H9 (cell line): ENCODE measurements around the gene TRIO. TPM values are rescaled to one million over a fixed set of nuclear protein-coding genes. Genes with fewer than 3 reads are reported as not detected.

ENCODE experiments used
- DNase-seq: peaks from one replicate; pipeline ENCODE4 v3.0.0-alpha.2; 2017
- H2AFZ ChIP-seq: one replicate; pipeline ENCODE4 v1.6.1; 2013; ENCODE audit warnings: mild to moderate bottlenecking, low read length, control low read depth, moderate library complexity
- H2AK5ac ChIP-seq: 2 replicates; pipeline ENCODE4 v1.6.1; 2013; ENCODE audit warnings: low read length, control low read depth, mixed read lengths; ENCODE audit not compliant: insufficient read length
- H2BK120ac ChIP-seq: one replicate; pipeline ENCODE4 v1.6.1; 2013; ENCODE audit warnings: low read depth, mild to moderate bottlenecking, low read length, control low read depth, inconsistent platforms; ENCODE audit not compliant: poor library complexity, severe bottlenecking
- H2BK12ac ChIP-seq: 2 replicates; pipeline ENCODE4 v1.6.1; 2013; ENCODE audit warnings: low read length, control low read depth, mixed read lengths, low read depth; ENCODE audit not compliant: insufficient read length
- H2BK15ac ChIP-seq: 2 replicates; pipeline ENCODE4 v1.6.1; 2013; ENCODE audit warnings: low read depth, low read length, control low read depth
- H2BK20ac ChIP-seq: one replicate; pipeline ENCODE4 v1.6.1; 2013; ENCODE audit warnings: low read depth, mild to moderate bottlenecking, low read length, control low read depth, inconsistent platforms; ENCODE audit not compliant: poor library complexity, severe bottlenecking
- H2BK5ac ChIP-seq: 2 replicates; pipeline ENCODE4 v1.6.1; 2013; ENCODE audit warnings: low read length, control low read depth, mixed read lengths; ENCODE audit not compliant: insufficient read length
- H3K14ac ChIP-seq: 2 replicates; pipeline ENCODE4 v1.6.1; 2013; ENCODE audit warnings: low read length, control low read depth; ENCODE audit not compliant: insufficient read depth
- H3K18ac ChIP-seq: 2 replicates; pipeline ENCODE4 v1.6.1; 2013; ENCODE audit warnings: low read depth, mild to moderate bottlenecking, mixed read lengths, low read length, control low read depth; ENCODE audit not compliant: insufficient read length
- H3K23ac ChIP-seq: 2 replicates; pipeline ENCODE4 v1.6.1; 2013; ENCODE audit warnings: low read length, control low read depth, mixed read lengths, low read depth; ENCODE audit not compliant: insufficient read length
- H3K23me2 ChIP-seq: 2 replicates; pipeline ENCODE4 v1.6.1; 2013; ENCODE audit warnings: low read depth, mild to moderate bottlenecking, mixed read lengths, low read length, control low read depth; ENCODE audit not compliant: insufficient read length, poor library complexity, severe bottlenecking
- H3K27ac ChIP-seq: 2 replicates; pipeline ENCODE4 v1.5.1; 2013; ENCODE audit warnings: low read length, control low read depth, mixed read lengths, low read depth; ENCODE audit not compliant: insufficient read length
- H3K27me3 ChIP-seq: 2 replicates; pipeline ENCODE4 v1.6.1; 2013; ENCODE audit warnings: low read length, control low read depth, inconsistent platforms; ENCODE audit not compliant: insufficient read depth
- H3K4ac ChIP-seq: 2 replicates; pipeline ENCODE4 v1.6.1; 2013; ENCODE audit warnings: low read depth, mild to moderate bottlenecking, control low read depth, inconsistent platforms, low read length, moderate library complexity
- H3K4me1 ChIP-seq: 2 replicates; pipeline ENCODE4 v1.6.1; 2013; ENCODE audit warnings: low read length, control low read depth, inconsistent platforms; ENCODE audit not compliant: insufficient read depth
- H3K4me2 ChIP-seq: 2 replicates; pipeline ENCODE4 v1.6.1; 2013; ENCODE audit warnings: low read length, control low read depth, mixed read lengths; ENCODE audit not compliant: insufficient read length, insufficient read depth
- H3K56ac ChIP-seq: 2 replicates; pipeline ENCODE4 v1.6.1; 2013; ENCODE audit warnings: low read depth, mild to moderate bottlenecking, mixed read lengths, low read length, control low read depth; ENCODE audit not compliant: insufficient read length
- H3K79me1 ChIP-seq: 2 replicates; pipeline ENCODE4 v1.6.1; 2013; ENCODE audit warnings: low read depth, mild to moderate bottlenecking, moderate library complexity, low read length, control low read depth, inconsistent platforms; ENCODE audit not compliant: insufficient read depth, poor library complexity, severe bottlenecking
- H3K79me2 ChIP-seq: 2 replicates; pipeline ENCODE4 v1.6.1; 2013; ENCODE audit warnings: low read length, control low read depth, inconsistent platforms; ENCODE audit not compliant: insufficient read depth
- H3K9ac ChIP-seq: 2 replicates; pipeline ENCODE4 v1.6.1; 2013; ENCODE audit warnings: low read length, control low read depth, mixed read lengths; ENCODE audit not compliant: insufficient read length; ENCODE audit errors: extremely low read depth
- H3K9me3 ChIP-seq: one replicate; pipeline ENCODE4 v1.6.1; 2013; ENCODE audit warnings: low read depth, low read length, inconsistent platforms; ENCODE audit not compliant: control insufficient read depth
- H3T11ph ChIP-seq: one replicate; pipeline ENCODE4 v1.6.1; 2013; ENCODE audit warnings: mild to moderate bottlenecking, low read length, control low read depth, inconsistent platforms
- H4K20me1 ChIP-seq: one replicate; pipeline ENCODE4 v1.6.1; 2013; ENCODE audit not compliant: control insufficient read depth, insufficient read length, insufficient read depth
- H4K5ac ChIP-seq: 2 replicates; pipeline ENCODE4 v1.6.1; 2013; ENCODE audit warnings: low read depth, mild to moderate bottlenecking, mixed read lengths, low read length, control low read depth; ENCODE audit not compliant: insufficient read length
- H4K8ac ChIP-seq: replicated peaks from 2 replicates; pipeline ENCODE4 v1.6.1; 2013; ENCODE audit warnings: low read length, control low read depth, mixed read lengths, low read depth; ENCODE audit not compliant: insufficient read length
- H4K91ac ChIP-seq: 2 replicates; pipeline ENCODE4 v1.6.1; 2013; ENCODE audit warnings: low read depth, mild to moderate bottlenecking, moderate library complexity, mixed read lengths, low read length, control low read depth; ENCODE audit not compliant: insufficient read length
- H3K27ac Mint-ChIP-seq, 3 experiments: 2 replicates in 2 of 3; 3 replicates in 1 of 3; pipeline ENCODE4 v1.8.0; 2020 to 2021; ENCODE audit warnings: mixed read lengths in 3 of 3, mild to moderate bottlenecking in 1 of 3, moderate library complexity in 1 of 3
- H3K27me3 Mint-ChIP-seq: 2 replicates; pipeline ENCODE4 v1.8.0; 2021; ENCODE audit warnings: low read depth, mild to moderate bottlenecking, moderate library complexity, mixed read lengths
- H3K36me3 Mint-ChIP-seq, 3 experiments: 2 replicates in 2 of 3; 3 replicates in 1 of 3; pipeline ENCODE4 v1.8.0; 2020 to 2021; ENCODE audit warnings: low read depth in 3 of 3, mixed read lengths in 3 of 3; ENCODE audit not compliant: insufficient read depth in 1 of 3
- H3K4me1 Mint-ChIP-seq, 2 experiments: 2 replicates each; pipeline ENCODE4 v1.8.0; 2020; ENCODE audit warnings: mixed read lengths in 2 of 2
- H3K4me3 Mint-ChIP-seq, 2 experiments: 2 replicates in 1 of 2; 3 replicates in 1 of 2; pipeline ENCODE4 v1.8.0; 2020 to 2021; ENCODE audit warnings: mild to moderate bottlenecking in 2 of 2, mixed read lengths in 2 of 2, moderate library complexity in 1 of 2
- H3K9me3 Mint-ChIP-seq, 2 experiments: 2 replicates in 1 of 2; 3 replicates in 1 of 2; pipeline ENCODE4 v1.8.0; 2020; ENCODE audit warnings: mild to moderate bottlenecking in 2 of 2, mixed read lengths in 2 of 2, moderate library complexity in 1 of 2
- WGBS: extraction: QIAGEN DNeasy Blood & Tissue Kit; methylation state at CpG from one replicate; pipeline ENCODE4 v1.1.7; 2013; ENCODE audit warnings: missing lambda C conversion rate, low lambda C conversion rate, mixed read lengths; ENCODE audit not compliant: insufficient read length; ENCODE audit errors: extremely low coverage; 5-methylcytosine and 5-hydroxymethylcytosine counted together
- total RNA-seq: library from RNA; stranded (reverse); gene quantifications from 2 replicates; pipeline ENCODE4 v1.2.1, GENCODE V29; 2021
- TF ChIP-seq, protein P1 (sequence below): fragments of 200-600 bp; sonication (generic); conservative IDR thresholded peaks from 3 replicates; pipeline ENCODE4 v1.8.0; 2021; ENCODE audit warnings: antibody characterized with exemption, mild to moderate bottlenecking

The TRIO gene
- total RNA-seq, 1 experiment from 2014 or later: 87.8 TPM

- Histone ChIP-seq H3K9me3 (no peaks in the 10 kb centered on the region), H3K9ac (no peak overlapping the region), H4K5ac (no peak overlapping the region), H3K27me3 (no peaks in the 10 kb centered on the region), H4K91ac (no peak overlapping the region), H3K79me1 (peaks cover 12% of the 10 kb centered on the region), H3T11ph (no peak overlapping the region), H3K27ac (no peak overlapping the region), H2BK5ac (no peak overlapping the region), H2BK15ac (no peak overlapping the region), H3K18ac (no peak overlapping the region), H3K4ac (no peak overlapping the region), H2BK20ac (no peak overlapping the region), H3K56ac (no peak overlapping the region), H2AFZ (no peak overlapping the region), H3K4me1 (peaks cover 12% of the 10 kb centered on the region; the same call in 1 of the 2 replicates), H3K23ac (no peak overlapping the region), H2BK120ac (no peak overlapping the region), H4K8ac (no peak overlapping the region), H4K20me1 (no peaks in the 10 kb centered on the region), H3K79me2 (peaks cover 52% of the 10 kb centered on the region; the same call in 1 of the 2 replicates), H2AK5ac (no peak overlapping the region), H3K23me2 (no peaks in the 10 kb centered on the region), H2BK12ac (no peak overlapping the region), H3K14ac (no peak overlapping the region), H3K4me2 (no peak overlapping the region)
- Mint-ChIP-seq H3K36me3 (no peaks in the 10 kb centered on the region), H3K27me3 (no peaks in the 10 kb centered on the region), H3K4me1 (peaks cover 61 to 66% of the 10 kb centered on the region in 2 experiments), H3K4me3 (no peak overlapping the region), H3K9me3 (no peaks in the 10 kb centered on the region), H3K27ac (peak overlapping the region in 1 of 3 experiments; percentile 28; a peak in 1 of 7 replicates)
- no CpG with 5 or more reads among the region's 3 CpGs for WGBS
- DNase-seq: no peak
- TF ChIP-seq, protein P1, sequence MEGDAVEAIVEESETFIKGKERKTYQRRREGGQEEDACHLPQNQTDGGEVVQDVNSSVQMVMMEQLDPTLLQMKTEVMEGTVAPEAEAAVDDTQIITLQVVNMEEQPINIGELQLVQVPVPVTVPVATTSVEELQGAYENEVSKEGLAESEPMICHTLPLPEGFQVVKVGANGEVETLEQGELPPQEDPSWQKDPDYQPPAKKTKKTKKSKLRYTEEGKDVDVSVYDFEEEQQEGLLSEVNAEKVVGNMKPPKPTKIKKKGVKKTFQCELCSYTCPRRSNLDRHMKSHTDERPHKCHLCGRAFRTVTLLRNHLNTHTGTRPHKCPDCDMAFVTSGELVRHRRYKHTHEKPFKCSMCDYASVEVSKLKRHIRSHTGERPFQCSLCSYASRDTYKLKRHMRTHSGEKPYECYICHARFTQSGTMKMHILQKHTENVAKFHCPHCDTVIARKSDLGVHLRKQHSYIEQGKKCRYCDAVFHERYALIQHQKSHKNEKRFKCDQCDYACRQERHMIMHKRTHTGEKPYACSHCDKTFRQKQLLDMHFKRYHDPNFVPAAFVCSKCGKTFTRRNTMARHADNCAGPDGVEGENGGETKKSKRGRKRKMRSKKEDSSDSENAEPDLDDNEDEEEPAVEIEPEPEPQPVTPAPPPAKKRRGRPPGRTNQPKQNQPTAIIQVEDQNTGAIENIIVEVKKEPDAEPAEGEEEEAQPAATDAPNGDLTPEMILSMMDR: no peak
Measured at GRCh38 chr5:14171621-14172020, 28.5 kb downstream of the TRIO start.
